GM13976 (cell line): Measurements from ENCODE around the gene ZNF436.

ENCODE experiments used
- DNase-seq: peaks from one replicate; pipeline ENCODE4 v3.0.0; 2012; ENCODE audit warnings: low spot score
- in situ Hi-C: fragments of 300-500 bp; cut with MboI; formaldehyde crosslinking; loops from one replicate; pipeline ENCODE4 v1.12.0; 2022; ENCODE audit warnings: low sequenced_read_pairs, mixed read lengths, inconsistent platforms; ENCODE audit not compliant: unreplicated experiment
- TF ChIP-seq, protein P1 (sequence below): IDR thresholded peaks from 2 replicates; pipeline ENCODE4 v1.5.1; 2012; ENCODE audit warnings: borderline replicate concordance, mild to moderate bottlenecking; ENCODE audit not compliant: insufficient read depth; ENCODE audit errors: extremely low read depth, missing control alignments, control extremely low read depth

ZNF436 gene

DNA sequence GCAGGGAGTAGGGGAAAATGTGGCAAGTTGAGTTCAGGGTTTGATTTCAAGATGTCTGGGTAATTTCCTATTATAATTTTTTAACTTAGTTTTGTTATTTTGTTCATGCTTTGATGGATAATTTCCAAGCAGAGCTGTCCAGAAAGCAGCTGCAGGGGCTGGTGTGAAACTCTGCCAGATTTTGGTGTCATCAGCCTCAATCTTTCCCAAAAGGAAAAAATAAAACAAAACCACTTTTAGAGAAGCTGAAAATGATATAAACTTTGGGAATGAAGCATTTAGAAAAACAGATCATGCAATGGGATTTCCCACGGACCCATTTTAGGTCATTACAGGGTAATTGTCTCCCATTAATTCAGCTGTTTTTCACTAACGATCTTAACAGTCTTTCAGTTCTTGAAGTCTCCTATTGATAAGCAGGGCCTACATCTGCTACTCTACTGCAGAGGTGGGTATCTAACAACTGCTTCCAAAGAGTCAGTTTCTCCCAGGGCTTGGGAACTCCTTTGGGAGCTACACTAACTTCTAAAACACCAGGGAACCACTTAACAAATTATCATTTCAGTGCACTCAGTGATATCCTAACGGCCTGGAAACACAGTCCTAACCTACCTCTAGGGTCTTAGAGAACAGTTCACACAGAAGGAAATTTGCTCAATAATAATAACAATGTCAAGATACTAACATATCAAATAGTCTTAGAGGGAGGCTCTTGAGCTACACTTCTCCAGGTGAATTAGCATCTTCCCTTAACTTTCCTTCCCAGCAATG, 12.3 kb downstream of the ZNF436 start:
- TF ChIP-seq, protein P1, sequence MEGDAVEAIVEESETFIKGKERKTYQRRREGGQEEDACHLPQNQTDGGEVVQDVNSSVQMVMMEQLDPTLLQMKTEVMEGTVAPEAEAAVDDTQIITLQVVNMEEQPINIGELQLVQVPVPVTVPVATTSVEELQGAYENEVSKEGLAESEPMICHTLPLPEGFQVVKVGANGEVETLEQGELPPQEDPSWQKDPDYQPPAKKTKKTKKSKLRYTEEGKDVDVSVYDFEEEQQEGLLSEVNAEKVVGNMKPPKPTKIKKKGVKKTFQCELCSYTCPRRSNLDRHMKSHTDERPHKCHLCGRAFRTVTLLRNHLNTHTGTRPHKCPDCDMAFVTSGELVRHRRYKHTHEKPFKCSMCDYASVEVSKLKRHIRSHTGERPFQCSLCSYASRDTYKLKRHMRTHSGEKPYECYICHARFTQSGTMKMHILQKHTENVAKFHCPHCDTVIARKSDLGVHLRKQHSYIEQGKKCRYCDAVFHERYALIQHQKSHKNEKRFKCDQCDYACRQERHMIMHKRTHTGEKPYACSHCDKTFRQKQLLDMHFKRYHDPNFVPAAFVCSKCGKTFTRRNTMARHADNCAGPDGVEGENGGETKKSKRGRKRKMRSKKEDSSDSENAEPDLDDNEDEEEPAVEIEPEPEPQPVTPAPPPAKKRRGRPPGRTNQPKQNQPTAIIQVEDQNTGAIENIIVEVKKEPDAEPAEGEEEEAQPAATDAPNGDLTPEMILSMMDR, result no peak
- no peak for DNase-seq
- in situ Hi-C loops, result no loop called here

- in situ Hi-C loops, result no loop called here
- TF ChIP-seq, protein P1, result no peak
- no peak for DNase-seq
Observed at GRCh38 chr1:23356471-23357137, 13.0 kb downstream of the ZNF436 start.

- DNase-seq, result no peak
- in situ Hi-C loops, result no loop called here
- TF ChIP-seq, protein P1, result no peak
Observed at GRCh38 chr1:23354245-23354644, 15.4 kb downstream of the ZNF436 start.

GRCh38 chr1:23352096-23352695, 17.4 kb downstream of the ZNF436 start:
- in situ Hi-C loops, result no loop called here
- DNase-seq, result no peak
- TF ChIP-seq, protein P1, result no peak

DNA sequence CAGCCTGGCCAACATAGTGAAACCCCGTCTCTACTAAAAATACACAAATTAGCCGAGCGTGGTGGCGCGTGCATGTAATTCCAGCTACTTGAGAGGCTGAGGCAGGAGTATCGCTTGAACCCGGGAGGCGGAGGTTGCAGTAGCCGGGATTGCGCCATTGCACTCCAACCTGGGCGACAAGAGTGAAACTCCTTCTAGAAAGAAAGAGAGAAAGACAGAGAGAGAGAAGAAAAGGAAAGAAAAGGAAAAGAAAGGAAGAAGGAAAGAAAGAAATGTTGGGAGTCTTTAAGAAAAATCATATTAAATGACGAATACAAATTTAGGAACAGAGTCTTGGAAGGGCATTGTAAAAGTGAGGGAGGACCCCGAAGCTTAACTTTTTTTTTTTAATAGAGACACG, 23.7 kb downstream of the ZNF436 start:
- in situ Hi-C loops, result no loop called here
- DNase-seq, result no peak
- TF ChIP-seq, protein P1, result no peak

DNA sequence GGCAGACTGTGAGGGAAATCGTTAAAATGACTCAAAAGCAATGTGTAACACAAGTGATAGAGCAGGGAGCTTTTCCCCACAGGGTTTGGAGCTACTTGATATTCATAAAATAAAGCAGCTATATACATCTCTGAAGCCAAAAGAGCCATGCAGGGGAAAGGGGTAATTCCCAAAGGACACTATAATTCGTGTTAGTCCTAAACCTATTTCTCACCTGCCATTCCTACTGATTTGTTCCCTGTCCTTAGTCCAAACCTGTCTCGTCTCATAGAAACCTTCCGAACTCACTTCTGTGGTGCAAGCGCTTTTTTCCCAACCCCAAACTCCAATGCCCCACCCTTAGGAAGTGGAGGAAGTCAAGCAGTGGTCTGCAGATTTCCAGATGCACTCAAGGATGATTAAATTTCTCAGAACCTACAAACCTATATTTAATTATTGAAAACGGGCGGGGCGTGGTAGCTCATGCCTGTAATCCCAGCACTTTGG, 24.6 kb downstream of the ZNF436 start:
- in situ Hi-C loops, result no loop called here
- no peak for DNase-seq
- TF ChIP-seq, protein P1, result no peak
